OCI-LY1 (cell line): ENCODE results near the gene NEURL1B.

ENCODE experiments used
- EZH2 ChIP-seq: fragments of 200-600 bp; sonication (generic), shearing (Covaris generic); IDR thresholded peaks from 2 replicates; pipeline ENCODE4 v1.8.0; 2017; ENCODE audit warnings: borderline replicate concordance, mixed run types, mild to moderate bottlenecking, antibody characterized with exemption, low read length, moderate library complexity, mixed read lengths
- TF ChIP-seq, protein P1 (sequence below): fragments of 200-600 bp; sonication (generic), shearing (Covaris generic); IDR thresholded peaks from 2 replicates; pipeline ENCODE4 v1.5.1; 2017; ENCODE audit warnings: mild to moderate bottlenecking, antibody characterized with exemption, low read length, moderate library complexity, mixed read lengths

DNA sequence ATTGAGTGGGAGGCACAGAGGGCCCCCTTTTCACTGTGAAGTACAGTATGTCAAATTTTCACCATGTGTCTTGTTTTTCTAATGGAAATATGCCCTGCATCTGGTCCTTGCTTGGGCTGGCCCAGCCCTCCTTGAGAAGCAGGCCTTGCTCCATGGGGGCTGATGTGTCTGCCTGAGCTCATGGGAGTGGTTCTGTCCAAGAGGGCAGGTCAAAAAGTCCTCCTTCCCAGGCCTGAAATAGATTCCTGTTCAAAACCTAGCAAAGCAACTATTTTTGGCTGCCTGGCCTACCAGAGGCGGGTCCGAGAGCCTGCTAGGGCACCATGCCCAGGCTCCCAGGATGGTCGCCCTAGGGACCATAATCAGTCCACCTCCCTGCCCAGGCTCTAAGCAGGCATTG is 40.5 kb upstream of the NEURL1B start:
- TF ChIP-seq, protein P1, sequence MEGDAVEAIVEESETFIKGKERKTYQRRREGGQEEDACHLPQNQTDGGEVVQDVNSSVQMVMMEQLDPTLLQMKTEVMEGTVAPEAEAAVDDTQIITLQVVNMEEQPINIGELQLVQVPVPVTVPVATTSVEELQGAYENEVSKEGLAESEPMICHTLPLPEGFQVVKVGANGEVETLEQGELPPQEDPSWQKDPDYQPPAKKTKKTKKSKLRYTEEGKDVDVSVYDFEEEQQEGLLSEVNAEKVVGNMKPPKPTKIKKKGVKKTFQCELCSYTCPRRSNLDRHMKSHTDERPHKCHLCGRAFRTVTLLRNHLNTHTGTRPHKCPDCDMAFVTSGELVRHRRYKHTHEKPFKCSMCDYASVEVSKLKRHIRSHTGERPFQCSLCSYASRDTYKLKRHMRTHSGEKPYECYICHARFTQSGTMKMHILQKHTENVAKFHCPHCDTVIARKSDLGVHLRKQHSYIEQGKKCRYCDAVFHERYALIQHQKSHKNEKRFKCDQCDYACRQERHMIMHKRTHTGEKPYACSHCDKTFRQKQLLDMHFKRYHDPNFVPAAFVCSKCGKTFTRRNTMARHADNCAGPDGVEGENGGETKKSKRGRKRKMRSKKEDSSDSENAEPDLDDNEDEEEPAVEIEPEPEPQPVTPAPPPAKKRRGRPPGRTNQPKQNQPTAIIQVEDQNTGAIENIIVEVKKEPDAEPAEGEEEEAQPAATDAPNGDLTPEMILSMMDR = no peak
- TF ChIP-seq EZH2 = no peak
